ENCODE data around the gene FETUB.

FETUB gene

GRCh38 chr3:186637686-186638085 is 2.5 kb upstream of the FETUB start:
- no peak for TF ChIP-seq CTCF (conservative IDR thresholded peaks at IDR 0.05; ENCODE audit: low read depth, low read length)

GRCh38 chr3:186638259-186638658 is 1.9 kb upstream of the FETUB start:
- TF ChIP-seq CTCF (conservative IDR thresholded peaks at IDR 0.05; ENCODE audit: low read depth, low read length), result no peak
- DNase-seq (ENCODE audit: low read depth), result no peak
- no peak overlapping the region for H3K4me3 ChIP-seq (ENCODE audit: low read length)

More at GRCh38 chr3:186637686-186638085, 2.5 kb upstream of the FETUB start:
- no peak overlapping the region for H3K4me3 ChIP-seq (ENCODE audit: low read length)
- no peak for DNase-seq (ENCODE audit: low read depth)

GRCh38 chr3:186640473-186640818 is 247 bp downstream of the FETUB start:
- no peak for DNase-seq (ENCODE audit: low read depth)
- no peak overlapping the region for H3K4me3 ChIP-seq (ENCODE audit: low read length)
- TF ChIP-seq CTCF (conservative IDR thresholded peaks at IDR 0.05; ENCODE audit: low read depth, low read length), result no peak

- no peak for DNase-seq (ENCODE audit: low read depth)
- H3K4me3 ChIP-seq (ENCODE audit: low read length), result no peak overlapping the region
- no peak for TF ChIP-seq CTCF (conservative IDR thresholded peaks at IDR 0.05; ENCODE audit: low read depth, low read length)
Measured at GRCh38 chr3:186640929-186641328, 730 bp downstream of the FETUB start.

- TF ChIP-seq CTCF (conservative IDR thresholded peaks at IDR 0.05; ENCODE audit: low read depth, low read length), result no peak
- no peak for DNase-seq (ENCODE audit: low read depth)
- no peak overlapping the region for H3K4me3 ChIP-seq (ENCODE audit: low read length)
Measured at GRCh38 chr3:186642014-186642413, 1.8 kb downstream of the FETUB start.

GRCh38 chr3:186643493-186643892 is 3.3 kb downstream of the FETUB start:
- no peak for TF ChIP-seq CTCF (conservative IDR thresholded peaks at IDR 0.05; ENCODE audit: low read depth, low read length)
- DNase-seq (ENCODE audit: low read depth), result no peak
- H3K4me3 ChIP-seq (ENCODE audit: low read length), result no peak overlapping the region

GRCh38 chr3:186644683-186645082 is 4.5 kb downstream of the FETUB start:
- no peak for DNase-seq (ENCODE audit: low read depth)
- no peak overlapping the region for H3K4me3 ChIP-seq (ENCODE audit: low read length)
- no peak for TF ChIP-seq CTCF (conservative IDR thresholded peaks at IDR 0.05; ENCODE audit: low read depth, low read length)
